Measurements from ENCODE around the gene CTSV. TPM values are rescaled to one million over a fixed set of nuclear protein-coding genes. Genes with fewer than 3 reads are reported as not detected.
"Not testable (repeated sequence)": the region's sequence is repeated elsewhere in the genome, so short reads cannot be mapped to it uniquely, and the experiment has no call there.

CTSV gene
- total RNA-seq = 1 to 10 TPM; 4.8 to 6.0 TPM

DNA sequence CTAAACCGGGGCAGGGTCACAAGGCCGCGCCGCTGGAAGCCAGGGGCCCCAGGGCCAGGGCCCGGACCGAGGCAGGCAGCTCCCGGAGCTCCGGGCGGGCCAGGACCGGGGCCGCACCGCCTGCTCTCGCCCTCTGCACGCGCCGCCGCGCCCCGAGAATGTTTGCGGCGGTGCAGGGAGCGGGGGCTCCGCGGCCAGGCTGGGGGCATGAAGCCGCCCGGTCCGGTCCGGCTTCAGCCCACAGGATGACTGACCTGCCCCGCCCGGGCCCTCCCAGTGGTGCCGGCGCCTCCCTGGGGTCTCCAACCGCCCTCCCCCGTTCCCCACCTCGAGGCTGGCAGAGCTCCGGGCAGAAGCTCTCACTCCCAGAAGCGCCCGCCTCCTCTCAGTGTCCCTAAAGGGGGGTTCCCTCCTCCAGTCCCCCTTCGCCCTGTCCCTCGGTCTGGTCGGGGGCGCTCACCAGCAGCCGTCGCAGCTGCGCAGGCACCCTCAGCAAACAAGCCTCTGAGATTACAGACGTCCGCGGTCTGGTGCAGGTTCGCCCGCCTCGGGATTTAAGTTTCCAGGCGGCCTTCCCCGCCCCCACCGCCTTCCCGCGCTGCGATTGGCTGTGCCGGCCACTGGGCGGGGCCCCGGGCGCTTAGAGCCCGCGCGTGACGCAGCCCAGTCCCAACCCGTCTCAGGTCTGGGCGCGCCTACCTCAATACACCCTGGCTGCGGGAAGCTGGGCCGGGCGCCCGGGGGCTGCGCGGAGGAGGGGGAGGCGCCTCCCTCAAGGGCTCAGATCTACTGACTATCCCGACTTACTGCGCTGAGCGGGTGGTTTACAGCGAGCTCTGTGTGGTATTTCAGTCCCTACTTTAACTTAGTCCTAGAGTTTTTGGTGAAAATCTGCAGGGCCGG, at the start of gene CTSV:
Gene CTSV (minus strand): TSS at position 532 of the 903 bp plus-strand sequence. CDS start 1,099 bp downstream, outside the sequence.
- Histone ChIP-seq H3K4me1 (peaks cover 4% of the 10 kb centered on the region), H3K9me3 (no peaks in the 10 kb centered on the region), H3K9ac (ENCODE audit: low read depth in 2 of 2, low read length in 2 of 2) (peak within 1 kb of the TSS; percentile 61 to 78), H3K36me3 (no peaks in the 10 kb centered on the region), H3K4me3 (peak within 1 kb of the TSS; percentile 50), H3K27me3 (no peaks in the 10 kb centered on the region), H3K27ac (no peak within 1 kb of the TSS)
- peak; percentile 91 for DNase-seq
- TF ChIP-seq, protein P1, sequence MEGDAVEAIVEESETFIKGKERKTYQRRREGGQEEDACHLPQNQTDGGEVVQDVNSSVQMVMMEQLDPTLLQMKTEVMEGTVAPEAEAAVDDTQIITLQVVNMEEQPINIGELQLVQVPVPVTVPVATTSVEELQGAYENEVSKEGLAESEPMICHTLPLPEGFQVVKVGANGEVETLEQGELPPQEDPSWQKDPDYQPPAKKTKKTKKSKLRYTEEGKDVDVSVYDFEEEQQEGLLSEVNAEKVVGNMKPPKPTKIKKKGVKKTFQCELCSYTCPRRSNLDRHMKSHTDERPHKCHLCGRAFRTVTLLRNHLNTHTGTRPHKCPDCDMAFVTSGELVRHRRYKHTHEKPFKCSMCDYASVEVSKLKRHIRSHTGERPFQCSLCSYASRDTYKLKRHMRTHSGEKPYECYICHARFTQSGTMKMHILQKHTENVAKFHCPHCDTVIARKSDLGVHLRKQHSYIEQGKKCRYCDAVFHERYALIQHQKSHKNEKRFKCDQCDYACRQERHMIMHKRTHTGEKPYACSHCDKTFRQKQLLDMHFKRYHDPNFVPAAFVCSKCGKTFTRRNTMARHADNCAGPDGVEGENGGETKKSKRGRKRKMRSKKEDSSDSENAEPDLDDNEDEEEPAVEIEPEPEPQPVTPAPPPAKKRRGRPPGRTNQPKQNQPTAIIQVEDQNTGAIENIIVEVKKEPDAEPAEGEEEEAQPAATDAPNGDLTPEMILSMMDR (IDR thresholded peaks at IDR 0.05) = no peak
- intact Hi-C loops (cut with DNase I) = no loop called here

DNA sequence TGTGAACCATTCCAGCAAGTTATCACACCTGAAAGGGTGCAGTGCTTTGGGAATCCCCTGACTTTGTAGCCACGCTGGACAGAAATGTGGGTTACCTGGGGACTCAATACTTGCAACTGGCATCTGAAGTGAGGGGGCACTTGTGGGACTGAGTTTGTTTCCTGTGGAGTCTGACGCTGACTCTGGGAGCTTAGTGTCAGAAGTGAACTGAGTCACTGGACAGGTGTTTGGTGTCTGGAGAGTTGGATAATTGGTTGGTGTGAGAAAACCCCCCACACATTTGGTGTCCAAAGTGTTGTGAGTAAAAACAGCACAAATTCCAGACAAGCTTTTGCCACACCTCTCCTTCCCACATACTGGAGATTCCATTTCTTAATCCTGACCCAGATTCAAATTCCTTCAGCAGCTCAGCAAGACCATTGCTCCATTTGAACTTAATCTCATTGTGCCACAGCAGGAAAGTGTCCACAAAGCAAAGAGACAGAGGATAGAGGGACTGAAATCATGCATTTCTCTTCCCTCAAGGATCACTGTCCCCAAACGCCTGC, 48.8 kb upstream of the CTSV start:
- intact Hi-C loops (cut with DNase I); H3K4me3 ChIP-seq; DNase-seq; H3K27ac ChIP-seq; H3K27me3 ChIP-seq; H3K4me1 ChIP-seq; H3K9ac ChIP-seq (ENCODE audit: low read depth in 2 of 2, low read length in 2 of 2); H3K9me3 ChIP-seq; H3K36me3 ChIP-seq: not testable (repeated sequence)

DNA sequence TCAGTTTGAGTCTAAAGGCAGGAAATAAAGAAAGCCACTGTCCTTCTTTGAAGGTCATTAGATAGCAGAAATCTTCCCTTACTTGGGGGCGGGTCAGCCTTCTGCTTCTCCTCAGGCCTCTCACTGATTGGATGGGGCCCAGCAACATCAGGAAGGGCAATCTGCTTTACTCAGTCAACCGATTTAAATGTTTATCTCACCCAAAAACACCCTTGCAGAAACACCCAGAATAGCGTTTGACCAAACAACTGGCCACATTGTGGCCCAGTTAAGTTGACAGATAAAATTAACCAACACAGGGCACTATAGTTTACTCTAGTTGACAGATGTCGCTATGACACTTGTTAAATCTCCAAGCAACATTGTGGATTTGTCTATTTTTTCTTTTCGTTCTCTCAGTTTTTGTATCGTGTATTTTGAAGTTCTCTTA, 45.6 kb upstream of the CTSV start:
- H3K9me3 ChIP-seq; H3K27ac ChIP-seq; DNase-seq; H3K4me1 ChIP-seq; H3K36me3 ChIP-seq; H3K9ac ChIP-seq (ENCODE audit: low read depth in 2 of 2, low read length in 2 of 2); H3K27me3 ChIP-seq; intact Hi-C loops (cut with DNase I); H3K4me3 ChIP-seq: not testable (repeated sequence)

DNA sequence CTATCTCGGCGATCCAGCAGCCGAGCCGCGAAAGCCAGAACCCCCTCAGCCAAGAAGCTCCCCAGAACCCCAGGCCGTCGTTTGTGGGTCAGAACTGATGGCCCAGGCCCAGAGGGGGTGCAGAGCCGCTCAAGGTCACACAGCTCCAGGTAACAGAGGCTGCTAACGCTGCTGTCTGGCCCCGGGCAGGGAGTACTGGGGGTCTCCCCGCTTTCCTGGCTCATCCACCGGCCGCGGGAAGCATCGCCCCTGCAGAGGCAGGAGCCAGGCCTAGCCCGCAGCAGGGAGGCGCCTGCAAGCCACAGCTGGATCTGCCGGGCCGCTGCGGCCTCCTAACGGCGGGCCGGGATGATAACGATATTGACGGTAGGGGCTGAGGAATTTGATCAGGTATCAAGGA, 39.4 kb upstream of the CTSV start:
- intact Hi-C loops (cut with DNase I) = no loop called here
- Histone ChIP-seq H3K9ac (ENCODE audit: low read depth in 2 of 2, low read length in 2 of 2) (no peak overlapping the region), H3K9me3 (no peaks in the 10 kb centered on the region), H3K27ac (no peak overlapping the region), H3K27me3 (peaks cover 14% of the 10 kb centered on the region), H3K4me3 (no peak overlapping the region), H3K36me3 (no peaks in the 10 kb centered on the region), H3K4me1 (no peaks in the 10 kb centered on the region)
- no peak for DNase-seq
- TF ChIP-seq, protein P1 (IDR thresholded peaks at IDR 0.05) = no peak

GRCh38 chr9:97077452-97078295, 38.7 kb upstream of the CTSV start:
- TF ChIP-seq, protein P1 (IDR thresholded peaks at IDR 0.05) = no peak
- Histone ChIP-seq H3K36me3 (no peaks in the 10 kb centered on the region), H3K9ac (ENCODE audit: low read depth in 2 of 2, low read length in 2 of 2) (no peak overlapping the region), H3K27me3 (peaks cover 14% of the 10 kb centered on the region), H3K4me1 (no peaks in the 10 kb centered on the region), H3K4me3 (no peak overlapping the region), H3K9me3 (no peaks in the 10 kb centered on the region), H3K27ac (no peak overlapping the region)
- no peak for DNase-seq
- intact Hi-C loops (cut with DNase I) = no loop called here

- H3K36me3 ChIP-seq; H3K9me3 ChIP-seq; H3K4me1 ChIP-seq; DNase-seq; H3K9ac ChIP-seq (ENCODE audit: low read depth in 2 of 2, low read length in 2 of 2); H3K4me3 ChIP-seq; intact Hi-C loops (cut with DNase I); H3K27ac ChIP-seq: not testable (repeated sequence)
- peaks cover 14% of the 10 kb centered on the region for H3K27me3 ChIP-seq
These were observed 37.9 kb upstream of the CTSV start for GRCh38 chr9:97076731-97077451.

Data from colonic mucosa (tissue), 4 donors.